Osteoblast (primary cell): ENCODE measurements around the gene TMEM30B. TPM values are rescaled to one million over a fixed set of nuclear protein-coding genes. Genes with fewer than 3 reads are reported as not detected.

Experiments used
- DNase-seq: peaks from one replicate; pipeline ENCODE4 v3.0.0; 2011; ENCODE audit warnings: low spot score, mixed read lengths; ENCODE audit not compliant: insufficient read length; ENCODE audit errors: missing footprints
- H2AFZ ChIP-seq: 2 replicates; pipeline ENCODE4 v1.6.0; 2011; ENCODE audit warnings: mild to moderate bottlenecking, low read length
- H3K27ac ChIP-seq: 2 replicates; pipeline ENCODE4 v1.5.1; 2011; ENCODE audit warnings: mild to moderate bottlenecking, low read depth, low read length, moderate library complexity
- H3K27me3 ChIP-seq: 2 replicates; pipeline ENCODE4 v1.6.0; 2012; ENCODE audit warnings: mild to moderate bottlenecking, control low read depth, inconsistent platforms, low read length, moderate library complexity; ENCODE audit not compliant: insufficient read depth
- H3K36me3 ChIP-seq: 2 replicates; pipeline ENCODE4 v1.5.1; 2011; ENCODE audit warnings: mild to moderate bottlenecking, low read length, control low read depth, moderate library complexity; ENCODE audit not compliant: insufficient read depth
- H3K4me1 ChIP-seq: 2 replicates; pipeline ENCODE4 v1.5.1; 2011; ENCODE audit warnings: mild to moderate bottlenecking, low read length, control low read depth, moderate library complexity; ENCODE audit not compliant: insufficient read depth
- H3K4me2 ChIP-seq: 2 replicates; pipeline ENCODE4 v1.6.0; 2011; ENCODE audit warnings: mild to moderate bottlenecking, low read length; ENCODE audit not compliant: insufficient read depth
- H3K4me3 ChIP-seq: fragments of 200-600 bp; sonication (generic); 3 replicates; pipeline ENCODE4 v1.5.1; 2012; ENCODE audit warnings: mild to moderate bottlenecking, low read length, inconsistent platforms; ENCODE audit not compliant: insufficient read depth
- H3K79me2 ChIP-seq: 2 replicates; pipeline ENCODE4 v1.6.0; 2012; ENCODE audit warnings: mild to moderate bottlenecking, low read length, control low read depth, inconsistent platforms; ENCODE audit not compliant: insufficient read depth
- H3K9me3 ChIP-seq: 2 replicates; pipeline ENCODE4 v1.5.1; 2011; ENCODE audit warnings: low read depth, low read length, control low read depth
- H4K20me1 ChIP-seq: 2 replicates; pipeline ENCODE4 v1.6.0; 2012; ENCODE audit warnings: mild to moderate bottlenecking, low read length, control low read depth; ENCODE audit not compliant: insufficient read depth
- total RNA-seq: library from RNA; depleted of rRNA; stranded (reverse); fragments of >200 nt; gene quantifications from 2 replicates; pipeline ENCODE4 v1.2.3, GENCODE V29; 2012
- TF ChIP-seq, protein P1 (sequence below): IDR thresholded peaks from 2 replicates; pipeline ENCODE4 v1.5.1; 2011; ENCODE audit warnings: mild to moderate bottlenecking, low read depth, low read length, moderate library complexity; ENCODE audit errors: extremely low read depth

TMEM30B gene
- total RNA-seq, 1 donor, result 1.1 TPM

- no peak overlapping the region for H3K4me2 ChIP-seq
- DNase-seq, result no peak
- H3K4me3 ChIP-seq, result no peak overlapping the region
- no peaks in the 10 kb centered on the region for H3K27me3 ChIP-seq
- no peaks in the 10 kb centered on the region for H3K79me2 ChIP-seq
- H3K9me3 ChIP-seq, result no peaks in the 10 kb centered on the region
- H3K4me1 ChIP-seq, result peaks cover 7% of the 10 kb centered on the region
- no peak overlapping the region for H3K27ac ChIP-seq
- H4K20me1 ChIP-seq, result no peaks in the 10 kb centered on the region
- TF ChIP-seq, protein P1, sequence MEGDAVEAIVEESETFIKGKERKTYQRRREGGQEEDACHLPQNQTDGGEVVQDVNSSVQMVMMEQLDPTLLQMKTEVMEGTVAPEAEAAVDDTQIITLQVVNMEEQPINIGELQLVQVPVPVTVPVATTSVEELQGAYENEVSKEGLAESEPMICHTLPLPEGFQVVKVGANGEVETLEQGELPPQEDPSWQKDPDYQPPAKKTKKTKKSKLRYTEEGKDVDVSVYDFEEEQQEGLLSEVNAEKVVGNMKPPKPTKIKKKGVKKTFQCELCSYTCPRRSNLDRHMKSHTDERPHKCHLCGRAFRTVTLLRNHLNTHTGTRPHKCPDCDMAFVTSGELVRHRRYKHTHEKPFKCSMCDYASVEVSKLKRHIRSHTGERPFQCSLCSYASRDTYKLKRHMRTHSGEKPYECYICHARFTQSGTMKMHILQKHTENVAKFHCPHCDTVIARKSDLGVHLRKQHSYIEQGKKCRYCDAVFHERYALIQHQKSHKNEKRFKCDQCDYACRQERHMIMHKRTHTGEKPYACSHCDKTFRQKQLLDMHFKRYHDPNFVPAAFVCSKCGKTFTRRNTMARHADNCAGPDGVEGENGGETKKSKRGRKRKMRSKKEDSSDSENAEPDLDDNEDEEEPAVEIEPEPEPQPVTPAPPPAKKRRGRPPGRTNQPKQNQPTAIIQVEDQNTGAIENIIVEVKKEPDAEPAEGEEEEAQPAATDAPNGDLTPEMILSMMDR, result no peak
- peak overlapping the region; percentile 54 for H2AFZ ChIP-seq
- no peaks in the 10 kb centered on the region for H3K36me3 ChIP-seq
Measured at GRCh38 chr14:61229981-61230380, 51.2 kb downstream of the TMEM30B start.

DNA sequence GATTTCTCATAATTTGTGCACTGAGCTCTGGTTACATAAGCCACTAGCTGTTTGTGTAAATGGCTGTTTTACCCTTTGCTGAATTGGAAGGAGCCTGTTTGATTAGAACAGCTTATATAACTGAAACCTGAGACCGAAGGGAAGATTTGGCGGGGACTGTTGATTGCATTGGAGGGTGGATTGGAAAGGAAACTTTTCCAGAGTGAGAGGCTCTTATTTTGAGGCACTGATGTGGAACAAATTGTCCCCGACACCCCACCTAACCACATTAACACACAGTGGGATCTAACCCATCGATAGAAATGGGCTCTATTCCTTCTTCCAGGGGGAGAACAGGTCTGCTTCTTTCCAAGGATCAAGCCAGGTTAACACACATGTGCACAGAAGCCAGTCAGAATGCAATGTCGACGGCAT is 51.7 kb downstream of the TMEM30B start:
- H3K4me3 ChIP-seq, result no peak overlapping the region
- peak overlapping the region; percentile 29 for H2AFZ ChIP-seq
- H3K9me3 ChIP-seq, result no peaks in the 10 kb centered on the region
- no peaks in the 10 kb centered on the region for H3K79me2 ChIP-seq
- no peak for DNase-seq
- H4K20me1 ChIP-seq, result no peaks in the 10 kb centered on the region
- no peaks in the 10 kb centered on the region for H3K27me3 ChIP-seq
- peaks cover 7% of the 10 kb centered on the region for H3K4me1 ChIP-seq
- H3K4me2 ChIP-seq, result no peak overlapping the region
- no peaks in the 10 kb centered on the region for H3K36me3 ChIP-seq
- H3K27ac ChIP-seq, result no peak overlapping the region
- TF ChIP-seq, protein P1, result no peak

GRCh38 chr14:61227884-61228591 is 53.1 kb downstream of the TMEM30B start:
- Histone ChIP-seq H3K79me2 (no peaks in the 10 kb centered on the region), H2AFZ (no peak overlapping the region), H3K27me3 (no peaks in the 10 kb centered on the region), H4K20me1 (no peaks in the 10 kb centered on the region), H3K27ac (no peak overlapping the region), H3K36me3 (no peaks in the 10 kb centered on the region), H3K4me3 (no peak overlapping the region), H3K9me3 (no peaks in the 10 kb centered on the region), H3K4me1 (peaks cover 7% of the 10 kb centered on the region), H3K4me2 (no peak overlapping the region)
- TF ChIP-seq, protein P1, result no peak
- DNase-seq, result no peak

Other genes with a start within 250 kb of the TMEM30B start
- 3.2 and 3.3 TPM in 2 replicates for gene PRKCH, start 40.2 kb upstream of the TMEM30B start, total RNA-seq